Effector CD4-positive, alpha-beta T cell (primary cell): ENCODE data around the gene ARAP3.
A peak's percentile ranks its signal among the peaks of the same experiment; 100 is the strongest.
"Not testable (repeated sequence)": the region's sequence is repeated elsewhere in the genome, so short reads cannot be mapped to it uniquely, and the experiment has no call there.

ENCODE experiments used
- DNase-seq: peaks from one replicate; pipeline ENCODE4 v3.0.0-alpha.2; 2020
- total RNA-seq: gene quantifications from one replicate; lab custom pipeline; 2026; lab: John Stamatoyannopoulos, UW

The ARAP3 gene
- 7.1 reads per million, percentile 26 among the genes with 10 or more reads in this experiment for total RNA-seq

DNA sequence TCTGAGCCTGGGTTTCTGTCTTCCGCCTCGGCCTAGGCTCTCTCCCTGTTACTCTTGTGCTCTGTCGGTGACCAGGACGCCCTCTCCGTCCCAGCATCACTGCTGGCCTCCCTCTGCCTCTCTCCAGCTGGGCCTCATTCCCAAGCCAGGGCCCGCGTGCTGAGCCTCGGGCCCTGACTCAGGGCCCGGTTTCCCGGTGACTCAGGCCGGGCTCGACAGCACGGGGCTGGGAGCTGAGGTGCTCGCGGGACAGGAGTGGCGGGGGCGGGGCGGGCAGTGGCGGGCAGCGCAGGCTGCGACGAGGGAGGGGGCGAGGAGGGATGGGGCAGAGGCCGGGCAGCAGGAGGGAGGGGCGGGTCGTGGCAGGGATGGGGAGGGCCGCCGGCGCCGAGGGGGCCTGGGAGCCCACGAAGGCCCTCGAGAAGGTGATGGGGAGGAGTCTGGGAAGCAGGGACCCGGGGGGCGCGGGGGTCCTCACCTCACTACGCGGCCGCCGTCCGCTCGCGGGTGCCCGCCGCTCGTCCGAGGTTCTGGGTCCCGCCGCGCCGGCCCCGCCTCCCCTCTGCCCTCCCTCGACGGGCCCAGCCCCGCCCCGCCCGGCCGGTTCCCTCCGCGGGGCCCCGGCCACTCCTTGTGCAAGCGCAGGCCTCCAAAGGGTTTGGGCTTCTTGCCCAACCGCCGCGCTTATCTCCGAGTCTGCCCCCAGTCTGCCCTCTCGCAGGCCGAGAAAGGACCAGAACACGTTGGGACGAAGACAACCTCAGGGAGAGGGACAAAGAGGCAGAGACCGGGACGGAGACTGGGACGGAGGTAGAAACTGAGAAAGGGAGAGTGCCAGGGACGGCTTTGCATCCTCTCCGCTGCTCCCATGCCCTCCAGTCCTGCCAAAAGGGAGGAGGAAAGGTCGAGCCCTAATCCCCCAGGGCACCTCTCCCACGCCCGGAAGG, at the start of gene ARAP3:
TSS of gene ARAP3 (minus strand) at position 536 of the 947 bp plus-strand sequence. CDS start 1,744 bp downstream, outside the sequence.
- DNase-seq = peak; percentile 16

- DNase-seq = no peak
Measured at GRCh38 chr5:141729387-141730006, 47.5 kb upstream of the ARAP3 start.

DNA sequence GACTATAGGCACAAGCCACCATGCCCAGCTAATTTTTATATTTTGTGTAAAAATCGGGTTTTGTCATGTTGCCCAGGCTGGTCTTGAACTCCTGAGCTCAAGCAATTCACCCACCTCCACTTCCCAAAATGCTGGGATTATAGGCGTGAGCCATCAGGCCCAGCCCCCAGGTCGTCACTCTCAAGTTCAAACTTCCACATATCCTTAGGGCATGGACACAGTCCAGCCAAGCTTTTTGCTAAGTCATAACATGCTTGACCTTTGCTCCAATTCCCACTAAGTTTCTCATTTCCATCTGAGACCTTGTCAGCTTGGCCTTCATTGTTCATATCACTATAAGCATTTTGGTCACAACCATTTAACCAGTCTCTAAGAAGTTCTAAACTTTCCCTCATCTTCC, 43.9 kb upstream of the ARAP3 start:
- DNase-seq = no peak

DNA sequence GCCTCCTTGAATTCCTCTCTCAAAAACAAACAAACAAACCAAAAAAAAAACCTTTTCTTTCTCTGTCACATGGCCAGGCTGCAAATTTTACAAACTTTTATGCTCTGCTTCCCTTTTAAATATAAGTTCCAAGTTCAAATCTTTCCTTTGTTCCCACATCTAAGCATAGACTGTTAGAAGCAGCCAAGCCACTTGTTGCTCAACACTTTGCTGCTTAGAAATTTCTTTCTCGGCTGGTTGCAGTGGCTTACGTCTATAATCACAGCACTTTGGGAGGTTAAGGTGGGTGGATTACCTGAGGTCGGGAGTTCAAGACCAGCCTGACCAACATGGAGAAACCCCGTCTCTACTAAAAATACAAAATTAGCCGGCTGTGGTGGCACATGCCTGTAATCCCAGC, 43.1 kb upstream of the ARAP3 start:
- DNase-seq = not testable (repeated sequence)

- DNase-seq = no peak
Measured at GRCh38 chr5:141722266-141722665, 40.2 kb upstream of the ARAP3 start.

GRCh38 chr5:141717043-141717442, 35.0 kb upstream of the ARAP3 start:
- no peak for DNase-seq

DNA sequence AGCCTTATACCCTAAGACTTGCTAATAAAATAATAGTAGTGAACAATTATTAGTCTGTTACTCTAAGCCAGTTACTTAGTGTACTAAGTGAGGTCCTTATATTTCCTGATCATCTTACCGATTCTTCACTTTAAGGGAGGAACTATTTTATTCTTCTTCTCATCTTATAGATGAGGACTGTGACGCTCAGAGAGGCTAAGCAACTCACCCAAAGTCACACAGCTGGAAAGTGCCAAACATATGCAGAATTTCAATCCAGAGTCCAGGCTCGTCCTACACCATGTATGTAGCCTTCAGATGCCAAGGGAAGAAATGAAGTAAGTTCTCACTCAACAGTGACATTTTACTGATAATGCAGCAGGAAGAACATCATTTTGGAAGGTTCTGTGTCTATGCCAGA, 34.4 kb upstream of the ARAP3 start:
- DNase-seq = no peak

GRCh38 chr5:141716009-141716408, 34.0 kb upstream of the ARAP3 start:
- DNase-seq = no peak

DNA sequence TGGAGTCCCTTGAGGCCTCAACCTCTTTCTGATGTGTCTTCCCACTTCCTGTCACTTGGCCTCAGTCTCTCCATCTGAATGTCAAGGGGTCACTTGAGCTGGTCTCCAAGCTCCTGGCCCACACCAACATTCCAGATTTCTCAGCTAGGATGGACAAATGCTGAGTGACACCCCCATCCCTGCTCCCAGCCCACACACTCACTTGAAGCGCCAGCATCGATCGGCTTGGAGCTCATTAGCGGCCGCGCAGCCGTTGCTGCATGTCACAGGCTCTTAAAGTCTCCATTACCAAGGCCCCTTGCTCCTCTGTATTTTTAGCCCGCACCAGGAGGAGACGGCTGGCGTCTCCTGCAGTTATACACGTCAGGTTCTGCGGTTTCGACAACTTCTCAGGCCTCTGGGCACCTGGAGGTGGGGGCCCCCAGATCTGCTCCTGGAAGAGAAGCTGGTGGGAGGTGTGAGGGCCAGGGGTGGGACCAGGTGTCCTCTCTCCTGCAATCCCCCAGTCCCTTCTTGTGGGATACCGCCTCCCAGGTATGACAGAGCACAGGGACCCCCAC, 33.4 kb upstream of the ARAP3 start:
- DNase-seq = no peak

GRCh38 chr5:141714542-141715310, 32.7 kb upstream of the ARAP3 start:
- no peak for DNase-seq

- DNase-seq = no peak
Measured at GRCh38 chr5:141713616-141714309, 31.7 kb upstream of the ARAP3 start.

GRCh38 chr5:141711687-141712086, 29.7 kb upstream of the ARAP3 start:
- no peak for DNase-seq

- no peak for DNase-seq
Measured at GRCh38 chr5:141709699-141710267, 27.8 kb upstream of the ARAP3 start.

DNA sequence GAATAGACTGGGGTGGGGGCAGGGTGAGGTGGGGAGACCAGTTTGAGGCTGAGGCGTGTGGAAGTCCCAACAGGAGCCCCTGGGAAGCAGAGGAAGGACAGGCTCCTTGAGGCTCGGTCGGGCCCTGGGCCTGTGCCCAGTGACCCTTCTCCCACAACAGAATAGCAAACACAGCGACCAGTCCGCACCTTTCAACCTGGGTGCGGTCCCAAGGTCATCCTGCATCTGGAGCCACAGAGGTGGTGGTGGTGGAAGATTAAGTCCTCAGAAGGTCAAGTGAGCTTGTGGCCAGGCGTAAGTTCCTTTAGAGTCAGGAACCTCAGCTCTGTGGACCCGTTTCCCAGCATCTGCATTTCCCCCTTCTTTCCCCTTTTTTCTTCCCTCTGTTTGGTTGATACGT, 26.0 kb upstream of the ARAP3 start:
- no peak for DNase-seq

DNA sequence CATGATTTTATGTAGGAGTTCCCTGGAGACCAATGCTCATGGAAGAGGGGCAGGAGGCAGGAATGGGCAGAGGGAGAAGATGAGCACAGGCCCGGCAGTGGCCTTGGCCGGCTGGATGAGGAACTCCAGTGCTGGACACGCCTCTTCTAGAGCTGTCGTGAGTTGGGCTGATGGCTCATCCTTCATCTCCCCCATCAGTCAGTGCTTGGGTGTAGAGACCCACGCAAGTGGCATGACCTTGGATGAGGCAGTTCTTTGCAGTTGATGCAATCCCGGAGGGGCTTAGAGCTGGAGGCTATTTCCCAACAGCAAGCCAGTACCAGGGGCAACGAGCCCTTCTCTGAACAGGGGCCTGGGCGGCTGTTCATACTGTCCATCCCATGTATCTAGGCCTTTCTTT, 25.5 kb upstream of the ARAP3 start:
- no peak for DNase-seq

- DNase-seq = no peak
Measured at GRCh38 chr5:141706121-141706520, 24.1 kb upstream of the ARAP3 start.

GRCh38 chr5:141705469-141705868, 23.4 kb upstream of the ARAP3 start:
- no peak for DNase-seq

- no peak for DNase-seq
Measured at GRCh38 chr5:141704782-141705297, 22.8 kb upstream of the ARAP3 start.

DNA sequence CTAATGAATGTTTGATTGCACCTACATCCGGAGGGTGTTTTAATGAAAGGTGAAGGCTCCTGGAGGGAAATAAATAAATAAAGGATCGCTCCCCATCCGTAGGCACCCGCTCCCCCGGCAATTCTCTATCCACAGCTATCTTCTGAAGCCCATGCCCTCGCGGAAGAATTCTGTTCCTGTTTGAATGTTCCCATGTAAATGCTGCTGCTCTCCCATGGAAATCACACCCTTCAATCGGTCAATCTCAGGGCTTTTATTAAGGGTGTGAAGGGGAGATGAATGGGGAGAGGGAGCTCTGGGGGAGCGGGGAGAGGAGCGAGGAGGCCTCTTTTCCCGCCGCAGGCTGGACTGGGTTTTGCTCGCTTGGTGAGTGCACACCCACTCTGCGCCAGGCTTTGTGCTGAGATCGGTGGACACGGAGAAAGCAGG, 21.1 kb upstream of the ARAP3 start:
- no peak for DNase-seq

- DNase-seq = no peak
Measured at GRCh38 chr5:141701360-141702119, 19.5 kb upstream of the ARAP3 start.

DNA sequence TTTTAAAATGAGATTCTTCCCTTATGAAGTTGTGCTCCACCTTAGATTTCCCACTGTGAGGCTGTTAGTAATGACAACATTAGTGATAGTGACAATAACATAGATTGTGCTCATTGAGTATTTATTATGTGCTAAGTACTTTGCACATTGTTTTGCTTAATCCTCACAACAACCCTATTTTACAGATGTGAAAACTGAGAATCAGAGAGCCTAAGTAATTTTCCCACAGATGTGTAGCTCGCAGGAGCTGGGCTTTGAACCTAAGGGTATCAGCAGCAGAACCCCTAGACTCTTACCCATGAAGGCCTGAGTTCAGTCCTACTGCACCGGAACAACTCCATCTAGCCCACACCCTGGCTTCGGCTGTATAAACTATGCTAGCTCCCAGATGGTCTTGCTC, 15.6 kb upstream of the ARAP3 start:
- no peak for DNase-seq
